Activated naive CD4-positive, alpha-beta T cell treated with anti-CD3 and anti-CD28 coated beads, Interleukin-2, amount 50 U/mL, for 24 hours (primary cell): ENCODE results near the gene HCST.
"Not testable (repeated sequence)": the region's sequence is repeated elsewhere in the genome, so short reads cannot be mapped to it uniquely, and the experiment has no call there.

Source experiments
- H3K27ac Mint-ChIP-seq: one replicate; pipeline ENCODE4 v1.8.0; 2021; ENCODE audit warnings: mild to moderate bottlenecking, mixed read lengths
- H3K27me3 Mint-ChIP-seq: one replicate; pipeline ENCODE4 v1.8.0; 2021; ENCODE audit warnings: mixed read lengths
- H3K36me3 Mint-ChIP-seq: one replicate; pipeline ENCODE4 v1.8.0; 2021; ENCODE audit warnings: mixed read lengths
- H3K4me1 Mint-ChIP-seq: one replicate; pipeline ENCODE4 v1.8.0; 2021; ENCODE audit warnings: mixed read lengths
- H3K4me3 Mint-ChIP-seq: one replicate; pipeline ENCODE4 v1.8.0; 2021; ENCODE audit warnings: mild to moderate bottlenecking, mixed read lengths
- H3K9me3 Mint-ChIP-seq: one replicate; pipeline ENCODE4 v1.8.0; 2021; ENCODE audit warnings: mixed read lengths

HCST gene

GRCh38 chr19:35870124-35870736 lies 32.1 kb upstream of the HCST start:
- peak overlapping the region; percentile 69 for H3K4me3 Mint-ChIP-seq
- not testable (repeated sequence) for H3K36me3 Mint-ChIP-seq, H3K27ac Mint-ChIP-seq, H3K9me3 Mint-ChIP-seq
- peaks cover 23% of the 10 kb centered on the region for H3K27me3 Mint-ChIP-seq
- H3K4me1 Mint-ChIP-seq: peaks cover 14% of the 10 kb centered on the region

GRCh38 chr19:35870798-35871197 lies 31.5 kb upstream of the HCST start:
- no peaks in the 10 kb centered on the region for H3K36me3 Mint-ChIP-seq
- H3K9me3 Mint-ChIP-seq: no peaks in the 10 kb centered on the region
- H3K4me3 Mint-ChIP-seq: no peak overlapping the region
- H3K4me1 Mint-ChIP-seq: peaks cover 14% of the 10 kb centered on the region
- H3K27me3 Mint-ChIP-seq: peaks cover 23% of the 10 kb centered on the region
- no peak overlapping the region for H3K27ac Mint-ChIP-seq

GRCh38 chr19:35871611-35872010 lies 30.7 kb upstream of the HCST start:
- peaks cover 14% of the 10 kb centered on the region for H3K4me1 Mint-ChIP-seq
- H3K9me3 Mint-ChIP-seq: no peaks in the 10 kb centered on the region
- no peak overlapping the region for H3K27ac Mint-ChIP-seq
- no peak overlapping the region for H3K4me3 Mint-ChIP-seq
- peaks cover 27% of the 10 kb centered on the region for H3K27me3 Mint-ChIP-seq
- H3K36me3 Mint-ChIP-seq: peaks cover 5% of the 10 kb centered on the region

GRCh38 chr19:35872180-35872579 lies 30.1 kb upstream of the HCST start:
- H3K27me3 Mint-ChIP-seq: peaks cover 27% of the 10 kb centered on the region

GRCh38 chr19:35874392-35874930 lies 27.9 kb upstream of the HCST start:
- no peak overlapping the region for H3K4me3 Mint-ChIP-seq
- H3K36me3 Mint-ChIP-seq: peaks cover 7% of the 10 kb centered on the region
- H3K27ac Mint-ChIP-seq: no peak overlapping the region
- peaks cover 9% of the 10 kb centered on the region for H3K4me1 Mint-ChIP-seq
- no peaks in the 10 kb centered on the region for H3K9me3 Mint-ChIP-seq
- peaks cover 34% of the 10 kb centered on the region for H3K27me3 Mint-ChIP-seq

More at GRCh38 chr19:35872180-35872579, 30.1 kb upstream of the HCST start:
- peaks cover 14% of the 10 kb centered on the region for H3K4me1 Mint-ChIP-seq
- H3K4me3 Mint-ChIP-seq: no peak overlapping the region
- no peak overlapping the region for H3K27ac Mint-ChIP-seq
- H3K9me3 Mint-ChIP-seq: no peaks in the 10 kb centered on the region
- peaks cover 5% of the 10 kb centered on the region for H3K36me3 Mint-ChIP-seq

GRCh38 chr19:35879068-35879467 lies 23.3 kb upstream of the HCST start:
- peaks cover 13% of the 10 kb centered on the region for H3K4me1 Mint-ChIP-seq
- peaks cover 9% of the 10 kb centered on the region for H3K36me3 Mint-ChIP-seq
- H3K27ac Mint-ChIP-seq: no peak overlapping the region
- no peak overlapping the region for H3K4me3 Mint-ChIP-seq
- H3K9me3 Mint-ChIP-seq: no peaks in the 10 kb centered on the region
- peaks cover 23% of the 10 kb centered on the region for H3K27me3 Mint-ChIP-seq

- peaks cover 9% of the 10 kb centered on the region for H3K36me3 Mint-ChIP-seq
- H3K9me3 Mint-ChIP-seq: no peaks in the 10 kb centered on the region
- no peak overlapping the region for H3K4me3 Mint-ChIP-seq
- H3K4me1 Mint-ChIP-seq: peaks cover 13% of the 10 kb centered on the region
- peaks cover 21% of the 10 kb centered on the region for H3K27me3 Mint-ChIP-seq
- H3K27ac Mint-ChIP-seq: peak overlapping the region; percentile 51
These were observed 22.5 kb upstream of the HCST start for GRCh38 chr19:35879770-35880317.

GRCh38 chr19:35882114-35882832 lies 20.1 kb upstream of the HCST start:
- peak overlapping the region; percentile 18 for H3K27ac Mint-ChIP-seq
- peaks cover 16% of the 10 kb centered on the region for H3K27me3 Mint-ChIP-seq
- H3K4me3 Mint-ChIP-seq: no peak overlapping the region
- H3K9me3 Mint-ChIP-seq: no peaks in the 10 kb centered on the region
- peaks cover 13% of the 10 kb centered on the region for H3K4me1 Mint-ChIP-seq
- peaks cover 6% of the 10 kb centered on the region for H3K36me3 Mint-ChIP-seq

- Mint-ChIP-seq H3K27ac (no peak overlapping the region), H3K4me1 (peaks cover 16% of the 10 kb centered on the region), H3K27me3 (peaks cover 8% of the 10 kb centered on the region), H3K4me3 (no peak overlapping the region), H3K36me3 (peaks cover 11% of the 10 kb centered on the region), H3K9me3 (no peaks in the 10 kb centered on the region)
These were observed 18.4 kb upstream of the HCST start for GRCh38 chr19:35883882-35884281.

GRCh38 chr19:35885225-35885738 lies 17.0 kb upstream of the HCST start:
- Mint-ChIP-seq H3K4me3 (no peak overlapping the region), H3K4me1 (peaks cover 9% of the 10 kb centered on the region), H3K9me3 (no peaks in the 10 kb centered on the region), H3K36me3 (peaks cover 14% of the 10 kb centered on the region), H3K27ac (peak overlapping the region; percentile 51), H3K27me3 (no peaks in the 10 kb centered on the region)

- Mint-ChIP-seq H3K4me3 (no peak overlapping the region), H3K27ac (no peak overlapping the region), H3K36me3 (peaks cover 14% of the 10 kb centered on the region), H3K27me3 (no peaks in the 10 kb centered on the region), H3K4me1 (peaks cover 9% of the 10 kb centered on the region), H3K9me3 (no peaks in the 10 kb centered on the region)
These were observed 16.4 kb upstream of the HCST start for GRCh38 chr19:35885904-35886303.

- H3K27ac Mint-ChIP-seq: no peak overlapping the region
- H3K36me3 Mint-ChIP-seq: peaks cover 14% of the 10 kb centered on the region
- H3K9me3 Mint-ChIP-seq: no peaks in the 10 kb centered on the region
- H3K4me1 Mint-ChIP-seq: peaks cover 7% of the 10 kb centered on the region
- no peak overlapping the region for H3K4me3 Mint-ChIP-seq
- H3K27me3 Mint-ChIP-seq: no peaks in the 10 kb centered on the region
These were observed 15.1 kb upstream of the HCST start for GRCh38 chr19:35887197-35887596.

- H3K27ac Mint-ChIP-seq: no peak overlapping the region
- H3K27me3 Mint-ChIP-seq: no peaks in the 10 kb centered on the region
- H3K4me3 Mint-ChIP-seq: no peak overlapping the region
- peaks cover 17% of the 10 kb centered on the region for H3K36me3 Mint-ChIP-seq
- no peaks in the 10 kb centered on the region for H3K9me3 Mint-ChIP-seq
- H3K4me1 Mint-ChIP-seq: peaks cover 12% of the 10 kb centered on the region
These were observed 13.9 kb upstream of the HCST start for GRCh38 chr19:35888398-35888797.

- H3K9me3 Mint-ChIP-seq: no peaks in the 10 kb centered on the region
- H3K4me3 Mint-ChIP-seq: no peak overlapping the region
- peaks cover 17% of the 10 kb centered on the region for H3K36me3 Mint-ChIP-seq
- no peak overlapping the region for H3K27ac Mint-ChIP-seq
- no peaks in the 10 kb centered on the region for H3K27me3 Mint-ChIP-seq
- peaks cover 15% of the 10 kb centered on the region for H3K4me1 Mint-ChIP-seq
These were observed 12.8 kb upstream of the HCST start for GRCh38 chr19:35889370-35890112.

- H3K27me3 Mint-ChIP-seq: no peaks in the 10 kb centered on the region
- H3K4me3 Mint-ChIP-seq: no peak overlapping the region
- H3K27ac Mint-ChIP-seq: peak overlapping the region; percentile 74
- H3K36me3 Mint-ChIP-seq: peaks cover 17% of the 10 kb centered on the region
- no peaks in the 10 kb centered on the region for H3K9me3 Mint-ChIP-seq
- peaks cover 15% of the 10 kb centered on the region for H3K4me1 Mint-ChIP-seq
These were observed 12.1 kb upstream of the HCST start for GRCh38 chr19:35890113-35890650.
